SK-N-SH treated with all-trans-retinoic acid at 6 μM for 48 hours (cell line): ENCODE data around the gene RGS21.

ENCODE experiments used
- ATAC-seq: fragments of 200-7000 bp; cut with Tn5 transposase; 3 replicates; pipeline ENCODE4 v1.9.1; 2020; ENCODE audit warnings: mild to moderate bottlenecking, moderate library complexity
- ARNTL ChIP-seq: fragments of 450-650 bp; formaldehyde crosslinking; IDR thresholded peaks from 2 replicates; pipeline ENCODE4 v1.5.0; 2020; ENCODE audit warnings: low read depth, mild to moderate bottlenecking, moderate library complexity, borderline replicate concordance
- BACH2 ChIP-seq: fragments of 250-450 bp; sonication (Bioruptor Pico); IDR thresholded peaks from 2 replicates; pipeline ENCODE4 v1.9.0; 2021; ENCODE audit warnings: mild to moderate bottlenecking, borderline replicate concordance
- CSDC2 ChIP-seq: fragments of 250-450 bp; sonication (Bioruptor Pico); IDR thresholded peaks from 2 replicates; pipeline ENCODE4 v1.5.0; 2020; ENCODE audit warnings: mild to moderate bottlenecking, moderate library complexity
- CSRNP3 ChIP-seq: fragments of 250-450 bp; sonication (Bioruptor Pico); IDR thresholded peaks from 2 replicates; pipeline ENCODE4 v1.5.1; 2021; ENCODE audit warnings: mild to moderate bottlenecking, moderate library complexity
- GLIS3 ChIP-seq: fragments of 250-450 bp; sonication (Bioruptor Pico); IDR thresholded peaks from 2 replicates; pipeline ENCODE4 v1.5.0; 2020; ENCODE audit warnings: mild to moderate bottlenecking, moderate library complexity
- ISL1 ChIP-seq: fragments of 250-450 bp; sonication (Bioruptor Pico); IDR thresholded peaks from 2 replicates; pipeline ENCODE4 v2.1.2; 2022; ENCODE audit warnings: mild to moderate bottlenecking, moderate library complexity
- OSR1 ChIP-seq: fragments of 250-450 bp; sonication (Bioruptor Pico); IDR thresholded peaks from 2 replicates; pipeline ENCODE4 v1.8.0; 2022; ENCODE audit warnings: moderate library complexity, mild to moderate bottlenecking, inconsistent platforms
- PATZ1 ChIP-seq: fragments of 250-450 bp; sonication (Bioruptor Pico); IDR thresholded peaks from 2 replicates; pipeline ENCODE4 v1.8.0; 2020; ENCODE audit warnings: mild to moderate bottlenecking, moderate library complexity, borderline replicate concordance
- POU6F1 ChIP-seq: fragments of 250-450 bp; sonication (Bioruptor Pico); IDR thresholded peaks from 2 replicates; pipeline ENCODE4 v1.8.0; 2021; ENCODE audit warnings: low read depth, mild to moderate bottlenecking, moderate library complexity, borderline replicate concordance
- PPARA ChIP-seq: fragments of 250-450 bp; sonication (Bioruptor Pico); IDR thresholded peaks from 2 replicates; pipeline ENCODE4 v1.5.0; 2020; ENCODE audit warnings: mild to moderate bottlenecking, borderline replicate concordance
- RARB ChIP-seq: fragments of 250-450 bp; sonication (Bioruptor Pico); IDR thresholded peaks from 2 replicates; pipeline ENCODE4 v1.8.0; 2021; ENCODE audit warnings: mild to moderate bottlenecking, moderate library complexity
- TCF4 ChIP-seq: fragments of 250-450 bp; sonication (Bioruptor Pico); IDR thresholded peaks from 2 replicates; pipeline ENCODE4 v1.8.0; 2021; ENCODE audit warnings: mild to moderate bottlenecking, moderate library complexity, borderline replicate concordance
- TOX ChIP-seq: fragments of 250-450 bp; sonication (Bioruptor Pico); IDR thresholded peaks from 2 replicates; pipeline ENCODE4 v1.8.0; 2021; ENCODE audit warnings: mild to moderate bottlenecking, moderate library complexity, borderline replicate concordance
- TSHZ2 ChIP-seq: fragments of 250-450 bp; sonication (Bioruptor Pico); IDR thresholded peaks from 2 replicates; pipeline ENCODE4 v1.5.0; 2020; ENCODE audit warnings: mild to moderate bottlenecking, moderate library complexity
- ZC3H10 ChIP-seq: fragments of 250-450 bp; sonication (Bioruptor Pico); IDR thresholded peaks from 2 replicates; pipeline ENCODE4 v1.5.1; 2021; ENCODE audit warnings: mild to moderate bottlenecking, moderate library complexity
- ZFP3 ChIP-seq: fragments of 250-450 bp; sonication (Bioruptor Pico); IDR thresholded peaks from 2 replicates; pipeline ENCODE4 v1.5.0; 2020; ENCODE audit warnings: mild to moderate bottlenecking, moderate library complexity
- ZFP30 ChIP-seq: fragments of 450-650 bp; formaldehyde crosslinking; IDR thresholded peaks from 2 replicates; pipeline ENCODE4 v1.5.0; 2022; ENCODE audit warnings: mild to moderate bottlenecking, moderate library complexity
- ZNF565 ChIP-seq: fragments of 450-650 bp; formaldehyde crosslinking; conservative IDR thresholded peaks from 2 replicates; pipeline ENCODE4 v1.5.0; 2020; ENCODE audit warnings: low read depth, mild to moderate bottlenecking, moderate library complexity
- ZNF70 ChIP-seq: fragments of 450-650 bp; formaldehyde crosslinking; IDR thresholded peaks from 2 replicates; pipeline ENCODE4 v1.5.0; 2020; ENCODE audit warnings: mild to moderate bottlenecking, moderate library complexity
- ZNF8 ChIP-seq: fragments of 450-650 bp; formaldehyde crosslinking; IDR thresholded peaks from 2 replicates; pipeline ENCODE4 v1.5.0; 2020; ENCODE audit warnings: mild to moderate bottlenecking, moderate library complexity

Gene RGS21

DNA sequence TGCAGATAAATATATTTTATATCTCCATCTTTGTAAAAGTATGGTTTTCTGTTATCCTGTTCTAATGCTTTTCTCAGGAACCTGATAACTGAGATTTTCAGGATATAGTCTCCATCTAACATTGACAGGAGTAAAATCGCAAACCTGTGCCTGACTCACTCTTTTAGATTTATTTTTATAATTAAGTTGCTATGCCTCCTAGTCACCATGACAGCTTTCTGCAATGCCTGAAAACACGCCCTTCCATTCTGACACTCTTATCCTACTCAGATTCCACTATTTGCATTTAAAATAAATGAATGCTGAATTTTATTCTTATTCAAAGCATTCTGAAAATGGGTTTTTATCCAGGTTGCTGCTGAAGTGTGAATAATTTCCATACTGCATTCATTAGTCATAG lies 62.8 kb downstream of the RGS21 start:
- ATAC-seq, result no peak
- TF ChIP-seq ZC3H10 (CRISPR knock-in tag), result no peak
- no peak for TF ChIP-seq ZFP30 (CRISPR knock-in tag)
- no peak for TF ChIP-seq CSDC2
- TF ChIP-seq PATZ1 (CRISPR knock-in tag), result no peak
- TF ChIP-seq RARB (CRISPR knock-in tag), result no peak
- no peak for TF ChIP-seq ZFP3 (CRISPR knock-in tag)
- TF ChIP-seq BACH2 (CRISPR knock-in tag), result no peak
- no peak for TF ChIP-seq CSRNP3 (CRISPR knock-in tag)
- TF ChIP-seq TOX, result no peak
- TF ChIP-seq ZNF8, result no peak
- TF ChIP-seq ZNF70 (CRISPR knock-in tag), result no peak
- no peak for TF ChIP-seq ISL1 (CRISPR knock-in tag)
- no peak for TF ChIP-seq ARNTL (CRISPR knock-in tag)
- no peak for TF ChIP-seq OSR1
- TF ChIP-seq GLIS3 (CRISPR knock-in tag), result no peak

DNA sequence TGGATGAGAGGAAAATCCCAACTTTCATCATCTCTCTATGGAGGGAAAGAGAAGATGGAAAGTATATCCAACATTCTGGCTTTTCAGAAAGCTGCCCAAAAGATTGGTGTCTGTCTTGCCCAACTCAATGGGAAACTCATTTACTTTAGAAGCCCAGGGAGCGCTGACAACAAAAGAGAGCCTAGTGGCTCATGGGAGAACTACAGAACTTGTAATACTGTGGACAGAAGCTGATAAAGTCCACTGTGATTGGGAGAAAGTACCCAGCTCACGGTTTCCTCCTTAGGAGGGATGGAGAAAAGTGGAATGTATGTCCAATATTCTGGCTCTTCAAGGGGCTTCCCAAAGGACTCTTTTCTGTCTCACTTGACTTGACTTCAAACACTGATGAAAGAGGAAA lies 66.0 kb downstream of the RGS21 start:
- TF ChIP-seq TSHZ2 (no peak), BACH2 (CRISPR knock-in tag) (no peak), ZNF565 (CRISPR knock-in tag) (no peak), POU6F1 (CRISPR knock-in tag) (no peak), CSDC2 (no peak), PPARA (CRISPR knock-in tag) (no peak)

GRCh38 chr1:192386051-192386650 lies 69.4 kb downstream of the RGS21 start:
- ATAC-seq, result peak; percentile 42; the same call in 2 of the 3 replicates
- TF ChIP-seq ARNTL (CRISPR knock-in tag), result no peak
- no peak for TF ChIP-seq BACH2 (CRISPR knock-in tag)
- no peak for TF ChIP-seq CSDC2
- TF ChIP-seq ISL1 (CRISPR knock-in tag), result no peak
- no peak for TF ChIP-seq TSHZ2
- TF ChIP-seq CSRNP3 (CRISPR knock-in tag), result no peak
- TF ChIP-seq TCF4 (CRISPR knock-in tag), result no peak
- TF ChIP-seq ZC3H10 (CRISPR knock-in tag), result no peak
- TF ChIP-seq ZNF565 (CRISPR knock-in tag), result no peak

More for the DNA sequence above, 66.0 kb downstream of the RGS21 start:
- peak; percentile 74 for ATAC-seq
